NCI-H510A treated with DMSO at 0.1 percent for 48 hours (cell line): ENCODE data around the gene RDX.
"Not testable (repeated sequence)": the region's sequence is repeated elsewhere in the genome, so short reads cannot be mapped to it uniquely, and the experiment has no call there.

ENCODE experiments used
- DNase-seq: peaks from one replicate; lab custom pipeline; 2025; lab: John Stamatoyannopoulos, UW

RDX gene

DNA sequence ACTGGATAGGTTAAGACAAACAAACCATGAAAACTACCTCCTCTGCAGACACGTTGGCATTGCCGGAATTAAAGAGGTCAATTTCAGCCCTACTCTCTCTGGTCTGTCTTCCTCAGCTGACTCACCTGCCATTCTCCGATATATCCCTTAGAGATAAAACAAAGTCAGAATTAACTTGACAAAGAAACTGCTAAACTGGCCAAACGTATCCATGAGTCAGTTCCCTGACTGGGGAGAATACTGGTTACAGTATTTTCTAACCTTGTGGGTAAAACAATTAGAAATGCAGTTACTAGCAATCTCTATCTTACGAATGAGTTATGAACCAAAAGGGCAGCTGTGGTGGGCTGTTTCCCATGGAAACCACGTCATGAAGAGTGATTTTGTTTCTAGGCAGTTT, 96.2 kb downstream of the RDX start:
- DNase-seq: no peak

DNA sequence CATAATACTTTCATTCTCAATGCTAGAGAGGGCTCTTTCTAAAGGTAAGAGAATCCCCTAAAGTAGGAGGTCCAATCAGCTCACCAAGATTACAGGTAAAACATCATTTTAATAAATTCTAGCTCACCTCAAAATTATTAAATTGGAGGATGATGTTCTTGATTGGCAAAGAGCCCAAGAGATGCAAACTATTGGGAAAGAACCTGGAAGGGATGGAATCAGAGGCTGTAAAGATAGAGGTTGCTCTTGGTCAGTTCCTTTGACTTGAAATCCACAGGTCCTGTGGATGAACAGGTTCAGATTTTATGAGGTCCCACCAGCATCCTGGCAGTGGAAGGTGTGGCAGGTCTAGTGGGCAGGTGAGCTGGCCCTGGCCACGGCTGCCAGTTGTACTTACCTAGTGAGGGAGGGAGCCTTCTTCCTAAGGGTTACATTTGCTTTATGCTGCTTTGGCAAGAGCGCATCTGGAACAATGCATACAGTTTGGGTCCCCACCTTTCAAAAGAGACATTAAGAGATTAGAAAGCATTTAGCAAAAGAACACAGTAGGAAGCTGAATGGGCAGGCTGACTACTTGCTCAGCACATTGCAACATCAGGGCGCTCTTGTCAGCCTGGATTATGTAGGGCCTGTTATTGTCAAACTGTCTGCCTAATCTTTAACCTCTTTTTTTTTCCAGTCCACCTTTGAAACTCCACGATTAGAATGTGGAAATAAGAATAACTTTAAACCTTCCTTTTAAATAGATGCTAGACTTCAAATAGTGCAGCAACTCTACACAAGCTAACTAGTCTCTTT, 97.0 kb downstream of the RDX start:
- DNase-seq: no peak

DNA sequence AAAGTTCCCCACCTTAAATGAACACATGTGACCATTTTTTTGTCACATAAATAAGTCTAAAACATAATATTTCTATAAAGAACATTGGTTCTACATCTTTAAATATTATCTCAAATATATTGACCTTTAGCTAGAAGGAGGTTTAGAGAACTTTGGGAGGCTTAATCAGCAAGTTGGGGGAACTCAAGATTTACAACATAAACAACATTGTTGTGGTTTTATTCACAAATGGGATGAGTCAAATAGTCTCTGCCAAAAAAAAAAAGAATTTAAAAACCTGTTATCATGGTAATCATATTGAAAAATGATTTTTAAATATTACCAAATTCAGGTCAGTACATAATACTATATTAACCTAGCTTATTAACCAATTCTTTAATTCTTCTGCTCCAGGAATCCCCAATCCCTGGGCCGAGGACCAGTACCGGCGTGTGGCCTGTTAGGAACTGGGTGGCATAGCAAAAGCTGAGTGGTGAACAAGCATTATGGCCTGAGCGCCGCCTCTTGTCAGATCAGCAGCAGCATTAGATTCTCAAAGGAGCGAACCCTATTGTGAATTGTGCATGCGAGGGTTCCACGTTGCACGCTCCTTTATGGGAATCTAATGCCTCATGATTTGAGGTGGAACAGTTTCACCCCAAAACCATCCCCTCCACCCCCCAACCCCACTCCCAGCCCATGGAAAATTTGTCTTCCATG, 98.2 kb downstream of the RDX start:
- DNase-seq: no peak

GRCh38 chr11:110196884-110197420, 99.5 kb downstream of the RDX start:
- no peak for DNase-seq

DNA sequence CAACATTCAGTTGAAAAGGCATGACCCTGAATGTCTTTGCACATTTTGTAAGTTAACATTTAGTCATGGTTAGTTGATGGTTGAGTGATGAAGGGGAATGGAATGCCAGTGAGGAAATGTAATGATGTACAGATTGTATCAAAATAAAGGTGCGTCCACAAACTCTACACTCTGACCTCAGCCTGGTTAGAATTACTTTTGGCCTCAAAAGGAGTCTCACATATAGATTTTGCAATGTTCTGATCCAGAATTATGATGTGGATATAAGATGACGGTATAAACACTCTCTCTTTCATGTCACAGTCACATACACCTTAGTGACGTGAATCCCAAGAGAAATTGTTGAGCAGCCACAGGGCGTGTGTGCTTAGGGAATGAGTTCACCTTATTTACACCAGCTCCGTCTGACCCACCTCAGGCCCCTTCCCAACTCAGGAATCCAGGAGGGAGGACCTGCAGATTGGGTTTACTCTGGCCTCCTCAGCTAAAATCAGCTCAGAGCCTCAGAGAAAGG, 100.1 kb downstream of the RDX start:
- no peak for DNase-seq

- DNase-seq: not testable (repeated sequence)
Measured at GRCh38 chr11:110194211-110194766, 102.1 kb downstream of the RDX start.

DNA sequence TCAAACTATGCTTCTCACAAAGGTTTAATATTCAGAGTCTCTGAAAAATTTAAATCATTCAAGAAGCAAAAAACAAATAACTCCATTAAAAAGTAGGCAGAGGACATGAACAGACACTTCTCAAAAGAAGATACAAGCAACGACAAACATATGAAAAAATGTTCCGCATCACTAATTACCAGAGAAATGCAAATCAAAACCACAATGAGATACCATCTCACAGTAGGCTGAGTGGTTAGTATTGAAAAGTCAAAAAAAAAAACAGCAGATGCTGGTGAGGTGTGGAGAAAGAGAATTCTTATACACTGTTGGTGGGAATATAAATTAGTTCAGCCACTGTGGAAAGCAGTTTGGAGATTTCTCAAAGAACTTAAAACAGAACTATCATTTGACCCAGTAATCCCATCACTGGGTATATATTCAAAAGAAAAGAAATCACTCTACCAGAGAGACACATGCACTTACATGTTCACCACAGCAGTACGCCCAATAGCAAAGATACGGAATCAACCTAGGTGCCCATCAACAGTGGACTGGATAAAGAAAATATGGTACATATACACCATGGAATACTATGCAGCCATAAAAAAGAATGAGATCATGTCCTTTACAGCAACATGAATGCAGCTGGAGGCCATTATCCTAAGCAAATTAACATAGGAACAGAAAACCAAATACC, 103.7 kb downstream of the RDX start:
- not testable (repeated sequence) for DNase-seq

DNA sequence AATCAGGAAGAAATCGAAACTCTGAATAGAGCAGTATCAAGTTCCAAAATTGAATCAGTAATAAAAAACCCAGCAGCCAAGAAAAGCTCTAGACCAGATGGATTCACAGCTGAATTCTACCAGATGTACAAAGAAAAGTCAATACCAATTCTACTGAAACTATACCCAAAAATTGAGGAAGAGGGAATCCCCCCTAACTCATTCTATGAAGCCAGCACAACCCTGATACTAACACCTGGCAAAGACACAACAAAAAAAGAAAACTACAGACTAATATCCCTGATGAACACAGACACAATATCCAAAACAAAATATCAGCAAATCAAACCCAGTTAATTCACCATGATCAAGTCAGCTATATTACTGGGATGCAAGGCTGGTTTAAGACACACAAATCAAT, 105.5 kb downstream of the RDX start:
- no peak for DNase-seq

DNA sequence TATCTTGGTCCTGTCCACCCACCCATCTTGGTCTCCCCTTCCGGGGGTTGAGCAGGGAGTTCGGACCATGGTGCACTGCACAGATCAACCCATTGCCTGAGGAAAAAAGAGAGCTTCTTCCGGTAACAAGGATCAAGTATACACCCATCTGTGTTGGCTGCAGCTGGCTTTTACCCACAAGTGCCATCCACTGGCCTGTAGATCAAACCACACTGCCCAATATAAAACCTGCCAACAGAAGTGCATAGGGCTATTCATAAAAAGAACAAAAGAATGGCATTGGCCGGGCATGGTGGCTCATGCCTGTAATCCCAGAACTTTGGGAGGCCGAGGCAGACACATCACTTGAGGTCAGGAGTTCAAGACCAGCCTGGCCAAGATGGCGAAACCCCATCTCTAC, 108.7 kb downstream of the RDX start:
- DNase-seq: no peak

DNA sequence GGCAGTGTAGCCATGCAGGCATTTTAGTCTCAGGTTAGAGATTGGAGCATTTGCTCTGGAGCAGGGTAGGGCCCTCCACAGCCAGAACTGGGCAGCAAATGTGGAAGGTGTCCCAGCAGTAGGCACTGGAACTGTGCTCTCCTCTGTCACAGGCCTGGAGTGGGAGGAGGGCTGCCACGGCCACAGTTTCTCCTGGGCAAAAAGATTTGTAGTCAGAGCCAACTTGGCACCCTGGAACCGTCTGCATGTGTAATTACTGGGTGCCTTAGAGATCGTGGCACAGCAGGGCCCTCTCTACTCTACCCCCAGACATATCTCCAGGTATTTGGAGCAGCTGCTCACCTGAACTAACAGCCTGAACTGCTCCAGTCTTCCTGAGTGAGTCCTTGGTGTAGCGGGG, 109.5 kb downstream of the RDX start:
- DNase-seq: no peak

GRCh38 chr11:110186456-110186855, 110.0 kb downstream of the RDX start:
- no peak for DNase-seq

GRCh38 chr11:110185599-110185998, 110.8 kb downstream of the RDX start:
- DNase-seq: no peak

DNA sequence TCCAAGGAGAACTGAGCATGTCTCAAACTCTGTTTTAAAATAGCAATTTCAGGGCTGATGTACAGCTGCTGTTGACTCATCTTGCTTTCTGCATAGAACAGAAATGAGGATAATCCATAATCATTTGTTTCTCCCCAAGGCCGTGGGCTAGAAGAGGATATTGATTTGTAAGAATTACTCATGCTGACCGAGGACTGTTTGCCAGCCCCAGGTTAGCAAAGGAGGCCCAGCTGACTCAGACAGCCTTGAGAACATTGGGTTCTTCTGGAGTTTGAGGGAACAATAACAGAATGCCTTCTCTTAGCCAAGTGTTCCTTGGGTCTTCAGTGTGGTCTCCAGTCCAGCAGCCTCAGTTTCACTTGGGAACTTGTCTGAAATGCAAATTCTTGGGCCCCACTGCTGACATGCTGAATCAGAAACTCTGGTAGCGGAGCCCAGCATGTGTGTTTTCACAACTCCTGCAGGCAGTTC, 111.3 kb downstream of the RDX start:
- no peak for DNase-seq

DNA sequence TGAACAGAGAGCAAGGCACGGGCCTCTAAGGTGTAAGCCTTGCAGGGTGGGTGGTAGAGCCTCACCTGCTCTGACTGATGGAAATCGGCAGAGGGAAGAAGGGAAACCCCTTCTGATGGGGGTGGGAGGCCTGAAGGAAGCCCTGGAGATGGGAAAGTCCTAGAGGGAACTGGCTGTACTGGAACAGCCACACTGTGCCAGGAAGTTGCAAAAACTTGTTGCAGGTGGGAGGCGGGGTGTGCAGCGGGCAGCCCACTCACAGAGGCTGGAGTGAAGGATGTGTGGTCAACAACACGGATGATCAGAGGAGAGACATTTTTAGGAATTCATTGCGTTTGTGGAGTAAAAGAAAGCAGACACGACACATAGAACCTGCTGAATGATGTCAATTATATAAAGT, 112.0 kb downstream of the RDX start:
- no peak for DNase-seq

- no peak for DNase-seq
Measured at GRCh38 chr11:110182886-110183285, 113.5 kb downstream of the RDX start.

- DNase-seq: no peak
Measured at GRCh38 chr11:110179064-110179463, 117.3 kb downstream of the RDX start.

GRCh38 chr11:110177086-110177456, 119.3 kb downstream of the RDX start:
- no peak for DNase-seq

GRCh38 chr11:110176366-110177085, 119.9 kb downstream of the RDX start:
- no peak for DNase-seq

DNA sequence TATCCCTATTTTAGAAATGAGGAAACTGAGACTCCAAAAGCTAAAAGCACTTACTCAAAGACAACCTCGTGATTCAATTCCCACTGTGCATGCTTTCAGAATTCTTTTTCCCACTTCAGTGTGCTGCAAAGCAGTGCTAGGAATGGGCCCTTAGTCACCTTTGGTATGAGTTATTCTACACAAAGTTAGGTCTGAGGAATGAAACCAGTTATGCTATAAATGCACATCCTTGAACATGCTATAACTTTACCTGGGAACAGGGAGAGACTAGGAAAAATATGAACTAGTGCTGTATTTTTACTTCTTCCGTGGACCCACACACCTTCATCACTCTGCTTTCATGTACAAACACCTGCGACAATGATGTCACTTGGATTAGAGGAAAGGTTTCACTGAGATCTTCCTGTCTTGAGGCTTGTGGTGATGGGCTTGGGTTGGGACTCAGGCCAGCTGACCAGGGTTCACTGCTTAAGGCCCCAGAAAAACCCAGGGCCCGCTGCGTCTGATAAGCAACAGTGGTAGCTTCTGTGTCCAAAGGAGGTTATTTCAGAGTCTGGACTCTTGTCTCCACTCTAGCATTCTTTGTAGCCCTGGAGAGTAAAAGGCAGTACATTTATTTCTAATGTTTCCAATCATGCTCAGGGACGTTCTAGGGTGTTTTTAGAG, 121.6 kb downstream of the RDX start:
- DNase-seq: no peak

GRCh38 chr11:110173811-110174644, 122.4 kb downstream of the RDX start:
- DNase-seq: no peak
